Measurements from ENCODE around the gene TNS2.

- no peak for TF ChIP-seq GATA3 (IDR thresholded peaks at IDR 0.05; ENCODE audit: low read depth, low read length)
- no peak for TF ChIP-seq GATA2 (IDR thresholded peaks at IDR 0.05; ENCODE audit: low read depth, low read length)
These were observed 1.4 kb downstream of the TNS2 start for GRCh38 chr12:53051058-53051880.

Data from SH-SY5Y (cell line).